EL (cell line): ENCODE measurements around the gene RASGRF1.

Experiments
- DNase-seq: peaks from one replicate; pipeline ENCODE4 v3.0.0-alpha.2; 2016

RASGRF1 gene

DNA sequence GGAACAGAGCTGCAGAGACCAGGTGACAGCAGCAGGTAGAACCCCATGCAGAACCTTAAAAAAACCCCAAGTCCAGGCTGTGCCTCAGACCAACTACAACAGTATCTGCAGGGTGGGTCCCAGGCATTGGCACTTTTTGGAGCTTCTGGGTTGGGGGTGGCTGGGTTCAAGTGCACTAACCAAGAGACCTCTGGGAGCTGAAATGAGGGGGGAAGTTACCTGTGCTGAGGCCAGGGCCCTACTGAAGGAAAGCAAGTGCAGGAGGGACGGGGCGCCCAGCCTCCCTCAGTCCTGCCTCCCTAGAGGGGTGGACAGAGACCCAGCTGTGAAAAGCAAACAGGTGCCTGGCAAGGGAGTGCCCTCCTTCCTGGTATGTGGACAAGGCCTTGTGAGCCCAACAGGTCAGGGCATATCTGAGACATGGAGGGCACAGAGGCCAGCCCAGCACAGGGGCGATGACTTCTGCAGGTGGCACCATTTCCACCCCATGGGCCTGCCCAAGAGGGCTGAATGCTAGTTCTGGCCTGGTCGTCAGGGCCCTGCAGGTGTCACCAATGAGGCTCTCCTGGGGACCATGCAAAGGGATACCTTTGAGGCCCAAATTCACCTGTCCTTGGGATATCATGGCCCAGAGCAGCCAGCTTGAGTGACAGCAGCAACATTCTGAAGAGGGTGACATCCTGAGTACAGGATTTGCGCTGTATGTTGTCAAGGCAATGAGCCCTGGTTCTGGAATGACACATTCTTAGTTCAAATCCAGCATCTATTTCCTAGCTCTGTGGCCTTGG, 164.4 kb downstream of the RASGRF1 start:
- no peak for DNase-seq

DNA sequence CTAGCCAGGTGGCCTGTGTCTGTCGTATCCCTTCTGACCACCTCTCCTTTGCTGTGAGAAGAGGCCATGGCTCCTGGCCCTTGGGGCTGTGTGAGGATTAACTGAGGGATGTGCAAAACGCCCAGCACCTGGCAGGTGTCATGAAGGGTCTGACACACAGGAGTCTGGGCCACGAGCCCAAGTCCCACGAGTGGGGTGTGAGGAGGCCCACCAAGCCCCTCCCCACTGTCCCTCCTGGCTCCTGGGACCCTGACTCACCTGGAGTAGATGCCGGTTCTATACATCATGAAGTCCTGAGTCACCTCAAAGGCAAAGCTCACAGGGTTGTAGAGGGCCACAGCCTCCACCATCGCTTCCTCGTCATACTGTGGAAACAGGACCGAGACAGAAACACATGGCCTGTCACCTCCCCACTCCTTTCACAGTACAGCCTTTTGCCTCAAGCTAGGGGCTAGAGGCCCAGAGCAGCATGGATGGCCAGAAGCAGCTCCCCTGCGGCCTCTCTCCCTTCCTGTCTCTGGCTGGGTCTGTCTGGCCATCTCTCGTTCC, 165.4 kb downstream of the RASGRF1 start:
- DNase-seq: no peak

DNA sequence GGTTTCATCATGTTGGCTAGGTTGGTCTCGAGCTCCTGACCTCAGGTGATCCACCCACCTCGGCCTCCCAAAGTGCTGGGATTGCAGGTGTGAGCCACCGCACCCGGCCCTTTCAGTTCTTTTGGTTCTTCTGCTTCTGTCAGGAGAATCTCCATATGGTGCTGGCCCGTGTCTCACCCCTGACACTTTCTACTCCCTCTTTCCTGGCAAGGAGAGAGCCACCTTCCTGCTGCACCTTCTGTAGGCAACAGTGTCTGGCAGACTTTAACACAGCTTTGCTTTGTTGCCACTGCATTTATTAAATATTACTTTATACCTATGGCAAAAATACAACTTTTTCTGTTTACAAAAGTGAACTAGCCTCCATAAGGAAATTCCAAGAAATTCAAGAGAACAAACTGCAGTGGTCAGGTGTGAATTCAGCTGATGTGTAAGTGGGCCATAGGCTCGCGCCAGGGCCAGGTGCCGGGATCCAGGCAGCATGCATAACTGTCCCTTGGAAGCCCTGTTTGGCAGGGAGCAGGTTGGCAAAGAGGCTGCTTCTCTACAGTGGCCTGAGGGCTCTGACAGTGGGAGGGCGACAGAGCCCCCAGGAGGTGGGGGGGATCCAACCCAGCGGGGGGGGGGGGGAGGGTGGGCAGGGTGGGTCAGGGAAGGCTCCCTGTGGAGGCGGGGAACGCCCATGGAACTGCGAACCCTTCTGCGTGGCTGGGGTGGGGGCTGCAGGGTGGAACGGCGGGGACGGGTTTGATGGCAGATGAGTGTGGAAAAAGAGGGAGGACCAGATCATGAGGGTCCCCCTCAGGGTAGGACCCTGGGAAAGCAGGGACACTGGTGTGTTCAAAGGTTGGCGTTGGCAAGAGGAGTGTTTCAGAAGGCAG, 166.9 kb downstream of the RASGRF1 start:
- DNase-seq: no peak

DNA sequence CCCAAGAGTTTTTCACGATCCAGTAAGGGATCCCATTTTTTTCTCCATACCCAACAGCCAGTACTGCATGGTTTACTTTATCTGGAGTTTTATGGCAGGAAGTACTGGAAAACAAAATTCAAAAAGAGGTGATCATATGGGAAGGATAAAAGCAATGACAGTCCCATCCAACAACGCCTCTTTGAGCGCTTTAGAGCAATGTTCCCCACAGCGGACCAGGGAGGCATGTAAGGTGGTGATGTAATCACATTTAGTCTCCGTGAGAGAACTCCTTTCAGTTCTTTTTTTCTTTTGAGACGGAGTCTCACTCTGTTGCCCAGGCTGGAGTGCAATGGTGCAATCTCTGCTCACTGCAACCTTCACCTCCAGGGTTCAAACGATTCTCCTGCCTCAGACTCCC, 167.6 kb downstream of the RASGRF1 start:
- no peak for DNase-seq

DNA sequence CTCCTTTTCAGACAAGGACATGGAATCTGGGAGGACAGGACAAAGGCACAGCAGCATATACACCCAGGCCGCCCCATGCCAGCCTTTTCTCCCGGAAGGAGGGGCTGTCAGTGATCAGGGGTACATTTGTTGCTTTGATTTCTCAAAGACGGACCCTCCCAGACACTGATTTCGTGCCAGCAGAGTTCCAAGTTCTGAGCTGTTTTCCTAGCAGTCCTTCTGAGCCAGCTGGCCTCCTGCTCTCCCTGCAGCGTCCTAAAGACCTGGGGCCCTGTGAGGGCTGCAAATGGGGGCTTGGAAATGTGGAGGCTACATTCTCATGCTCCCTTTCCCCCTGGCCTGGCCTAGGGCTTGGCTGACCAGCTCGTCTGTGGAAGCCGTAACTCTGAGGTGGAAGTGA, 168.1 kb downstream of the RASGRF1 start:
- no peak for DNase-seq

DNA sequence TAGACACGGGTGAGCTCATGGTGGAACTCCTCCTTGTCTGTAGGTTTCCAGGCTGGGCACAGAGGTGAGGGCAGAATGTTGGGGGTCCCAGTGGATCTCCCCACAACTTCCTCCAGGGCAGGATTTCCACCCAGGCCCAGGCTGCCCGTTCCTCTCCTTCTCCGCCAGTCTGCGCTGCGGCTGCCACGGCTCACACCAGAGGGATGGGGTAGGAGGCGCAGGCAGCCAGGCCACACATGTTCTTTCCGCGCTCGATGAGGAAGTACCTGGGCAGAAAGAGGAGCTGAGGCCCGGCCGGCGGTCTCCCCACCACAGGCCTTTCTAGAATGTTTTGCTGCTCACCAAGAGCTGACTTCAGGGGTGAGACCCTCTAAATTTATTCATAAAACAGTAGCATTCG, 168.6 kb downstream of the RASGRF1 start:
- DNase-seq: no peak

DNA sequence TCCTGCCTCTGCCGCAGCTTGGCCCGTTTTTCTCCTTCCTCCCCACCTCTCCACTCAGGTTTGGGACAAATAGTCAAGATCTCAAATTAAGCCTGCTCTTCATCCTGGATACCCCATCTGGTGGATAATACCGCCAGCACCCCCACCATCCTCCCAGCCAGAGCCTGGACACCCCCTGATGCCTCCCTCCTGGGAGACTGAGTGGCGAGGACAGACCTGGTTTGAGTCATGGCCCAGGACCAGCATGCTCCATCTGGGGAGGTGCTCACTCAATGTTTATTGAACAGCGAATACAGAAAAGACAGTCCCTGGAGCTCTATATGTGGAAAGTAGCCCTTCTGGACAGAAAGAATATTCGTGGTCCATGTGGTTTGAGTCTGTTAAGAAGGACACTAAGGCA, 169.1 kb downstream of the RASGRF1 start:
- DNase-seq: no peak

DNA sequence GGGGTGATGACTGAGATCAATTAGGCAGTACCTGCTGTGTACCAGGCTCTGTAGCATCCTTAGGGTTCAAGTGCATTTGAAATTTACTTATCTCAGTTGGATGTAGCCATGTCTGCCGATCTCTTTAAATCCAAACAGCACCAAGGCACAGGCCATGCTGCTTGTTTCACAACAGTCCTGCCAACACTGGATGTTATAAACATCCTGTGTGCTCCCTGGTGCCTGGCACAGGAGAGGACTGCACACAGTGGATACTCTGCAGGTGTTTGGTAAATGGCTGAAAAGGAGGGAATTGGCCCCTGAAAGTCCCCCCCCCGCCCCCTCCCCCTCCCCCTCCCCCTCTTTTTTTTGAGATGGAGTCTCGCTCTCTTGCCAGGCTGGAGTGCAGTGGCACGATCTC, 172.7 kb downstream of the RASGRF1 start:
- no peak for DNase-seq

DNA sequence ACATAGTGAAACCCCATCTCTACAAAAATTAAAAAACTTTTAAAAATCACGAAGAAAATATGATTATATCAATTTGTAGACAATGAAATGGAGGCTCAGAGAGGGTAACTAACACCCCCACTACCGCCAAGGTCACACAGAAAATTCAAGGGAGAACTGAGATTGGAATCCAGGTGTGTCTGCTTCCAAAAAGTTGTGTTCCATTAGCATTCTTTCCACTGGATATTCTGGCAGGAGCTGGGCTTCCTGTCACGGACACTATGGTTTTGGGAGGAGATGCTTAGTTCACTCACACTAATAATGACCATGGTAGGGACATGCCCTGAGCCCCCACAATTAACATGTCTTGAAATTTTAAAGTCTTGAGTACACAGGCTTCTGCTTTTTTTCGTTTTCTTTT, 174.5 kb downstream of the RASGRF1 start:
- DNase-seq: no peak

DNA sequence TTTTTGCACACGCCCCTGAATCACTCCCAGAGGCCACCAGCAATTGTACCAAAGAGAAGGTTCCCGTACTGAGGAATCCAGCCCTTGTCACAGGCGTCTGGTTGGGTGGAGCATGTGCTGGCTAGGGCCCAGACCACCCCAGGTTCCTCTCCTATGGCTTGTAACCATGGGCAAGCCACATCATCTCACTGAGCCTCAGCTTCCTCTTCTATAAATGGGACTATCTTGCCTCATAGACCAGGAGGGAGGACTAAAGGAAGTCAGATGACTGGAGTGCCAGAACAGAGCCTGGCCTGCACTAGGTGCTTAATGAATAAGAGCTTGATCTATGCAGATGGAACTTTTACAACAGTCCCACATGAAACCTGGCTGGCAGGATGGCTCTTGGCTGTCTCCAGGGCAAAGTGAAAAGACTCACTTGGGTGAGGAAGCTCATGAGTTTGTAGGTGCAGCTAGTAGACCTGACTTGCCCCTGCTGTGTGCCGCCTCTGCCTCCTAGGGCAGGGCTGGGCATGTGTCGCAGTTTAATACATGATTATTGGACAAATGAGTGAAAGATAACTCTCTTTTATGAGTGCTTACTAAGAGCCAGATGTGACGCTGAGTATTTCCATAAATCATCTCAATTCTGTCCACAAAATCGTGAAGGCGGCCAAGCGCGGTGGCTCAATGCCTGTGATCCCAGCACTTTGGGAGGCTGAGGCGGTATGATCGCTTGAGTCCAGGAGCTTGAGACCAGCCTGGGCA, 175.1 kb downstream of the RASGRF1 start:
- DNase-seq: no peak

DNA sequence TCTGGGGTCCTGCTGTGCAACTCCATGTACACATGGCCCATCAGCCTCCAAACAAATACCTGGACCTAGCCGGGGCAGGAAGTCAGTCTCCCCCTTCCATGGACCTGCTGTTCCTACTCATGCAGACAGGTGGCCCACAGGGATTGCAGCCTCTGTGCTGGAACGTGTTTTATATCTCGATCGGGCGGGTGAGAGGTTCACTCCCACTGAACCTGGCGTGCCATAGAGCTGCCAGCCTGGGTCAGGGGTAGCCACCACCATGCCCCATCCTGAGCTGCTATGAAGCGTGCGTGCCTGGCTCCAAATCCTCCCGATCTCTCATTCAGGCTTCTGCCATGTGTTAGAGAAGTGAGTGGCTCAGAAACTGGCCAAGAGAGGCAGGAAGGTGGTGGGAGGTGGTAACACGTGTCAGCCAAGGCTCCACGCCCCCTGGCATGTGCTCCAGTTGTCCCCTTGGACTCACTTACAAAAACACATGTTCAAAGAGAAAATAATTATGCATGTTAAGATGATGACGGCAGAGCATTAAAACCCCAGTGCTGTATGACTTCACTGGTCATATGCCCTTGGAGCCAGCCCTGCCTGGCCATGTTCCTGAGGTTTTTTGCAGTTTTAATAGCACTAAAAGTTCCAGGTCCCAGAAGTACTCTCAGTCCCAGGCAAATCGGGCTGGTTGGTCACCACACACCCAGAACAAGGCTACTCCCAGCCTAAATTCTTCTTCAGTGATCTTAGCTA, 176.4 kb downstream of the RASGRF1 start:
- DNase-seq: no peak

DNA sequence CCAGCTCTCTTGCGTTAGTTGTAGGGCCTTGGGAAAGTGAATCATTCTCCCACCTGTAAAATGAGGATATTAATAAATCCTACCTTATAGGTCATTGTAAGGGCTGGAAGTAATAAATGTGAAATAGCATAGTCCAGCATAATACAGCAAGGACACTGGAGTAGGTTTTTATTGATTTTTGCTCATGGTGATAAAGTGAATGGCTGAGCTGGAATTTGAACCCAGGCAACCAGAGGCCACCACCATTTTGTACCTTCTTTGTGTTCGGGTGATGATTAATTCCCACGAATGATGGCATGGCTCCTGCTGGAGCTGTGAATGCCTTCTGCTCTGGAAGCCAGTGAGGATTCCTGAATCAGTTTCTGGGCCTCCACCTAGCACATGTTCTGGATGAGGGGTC, 177.6 kb downstream of the RASGRF1 start:
- DNase-seq: no peak

DNA sequence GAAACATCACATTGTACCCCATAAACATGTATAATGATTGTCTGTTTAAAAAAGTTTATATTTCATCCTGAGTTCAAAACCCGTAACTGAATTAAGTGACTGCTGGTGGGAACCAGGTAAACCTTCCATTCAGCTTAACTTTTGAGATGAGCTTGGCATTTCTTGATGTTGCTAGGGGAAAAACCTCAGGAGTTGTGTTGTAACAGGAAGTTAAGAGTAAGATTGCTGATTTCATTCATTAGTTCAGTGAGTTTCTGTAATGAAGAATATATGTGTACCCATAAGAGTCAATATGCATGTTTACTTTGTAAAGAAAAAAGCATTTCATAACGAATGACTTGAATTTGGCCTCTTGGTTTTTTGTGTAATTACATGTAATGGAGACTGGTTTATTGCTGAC, 178.3 kb downstream of the RASGRF1 start:
- DNase-seq: no peak

DNA sequence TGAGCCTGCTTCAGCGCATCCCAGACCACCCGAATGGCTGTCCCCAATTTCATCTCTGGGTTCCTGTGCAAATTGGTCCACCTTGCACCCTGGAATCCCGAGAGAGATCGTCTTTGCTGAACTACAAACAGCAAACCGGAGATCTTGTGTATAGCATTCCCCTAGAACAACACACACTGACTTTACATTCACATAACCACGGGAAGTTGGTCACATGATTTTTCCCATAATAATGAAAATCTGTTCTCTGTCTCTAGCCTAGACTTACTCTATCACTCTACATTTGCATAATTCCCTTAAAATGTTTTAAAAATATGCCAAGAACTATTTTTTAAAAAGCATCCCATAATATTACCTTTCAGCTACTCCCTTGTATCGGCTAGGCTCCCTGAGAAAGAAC, 180.3 kb downstream of the RASGRF1 start:
- no peak for DNase-seq
